ENCODE results near the gene C19orf44.

GRCh38 chr19:16518483-16519229, 22.5 kb downstream of the C19orf44 start:
- TF ChIP-seq CTCF (conservative IDR thresholded peaks at IDR 0.05) (no peak), ZFX (IDR thresholded peaks at IDR 0.05) (no peak)

Measured in C4-2B (cell line).